Caco-2 (cell line): Measurements from ENCODE around the gene TRIO. TPM values are rescaled to one million over a fixed set of nuclear protein-coding genes. Genes with fewer than 3 reads are reported as not detected.

Source experiments
- BruUV-seq: library from RNA; stranded (reverse); fragments of 400-500 nt; replicated peaks from 2 replicates; lab custom pipeline; 2021; lab: Mats Ljungman, UMichigan
- CTCF ChIA-PET: fragments of 300-600 bp; sonication (Branson Sonifier 250); formaldehyde crosslinking; loops from one replicate; lab custom pipeline; 2022; ENCODE audit warnings: antibody characterized with exemption; lab: Charles Lee
- POLR2A ChIA-PET: fragments of 300-600 bp; sonication (Branson Sonifier 250); formaldehyde crosslinking; loops from one replicate; lab custom pipeline; 2022; ENCODE audit warnings: antibody characterized with exemption; lab: Charles Lee
- DNase-seq, 2 experiments: peaks; one replicate each; pipeline versions ENCODE4 v3.0.0 to v3.0.0-alpha.2; 2020 to 2022
- H3K27me3 ChIP-seq: replicated peaks from 2 replicates; pipeline ENCODE4 v1.6.0; 2011; ENCODE audit warnings: low read length; ENCODE audit not compliant: control insufficient read depth, insufficient read depth
- H3K36me3 ChIP-seq: 2 replicates; pipeline ENCODE4 v1.5.1; 2011; ENCODE audit warnings: low read length; ENCODE audit not compliant: control insufficient read depth, insufficient read depth
- H3K4me1 ChIP-seq: fragments of 250-450 bp; sonication (Bioruptor Pico); 2 replicates; pipeline ENCODE4 v1.5.1; 2020; ENCODE audit warnings: mild to moderate bottlenecking
- H3K4me3 ChIP-seq: 2 replicates; pipeline ENCODE4 v1.5.1; 2011; ENCODE audit warnings: low read depth, mild to moderate bottlenecking, control low read depth, low read length
- H3K9me3 ChIP-seq: fragments of 250-450 bp; sonication (Bioruptor Pico); 2 replicates; pipeline ENCODE4 v1.5.1; 2020; ENCODE audit warnings: mild to moderate bottlenecking, moderate library complexity
- H3K27ac Mint-ChIP-seq: one replicate; pipeline ENCODE4 v1.8.0; 2022; ENCODE audit warnings: mixed read lengths; ENCODE audit not compliant: unreplicated experiment
- H3K27me3 Mint-ChIP-seq: one replicate; pipeline ENCODE4 v1.8.0; 2022; ENCODE audit warnings: mixed read lengths; ENCODE audit not compliant: insufficient read depth, unreplicated experiment
- H3K36me3 Mint-ChIP-seq: one replicate; pipeline ENCODE4 v1.8.0; 2022; ENCODE audit warnings: mild to moderate bottlenecking, mixed read lengths; ENCODE audit not compliant: insufficient read depth, unreplicated experiment
- H3K4me1 Mint-ChIP-seq: one replicate; pipeline ENCODE4 v1.8.0; 2022; ENCODE audit warnings: low read depth, mixed read lengths; ENCODE audit not compliant: unreplicated experiment
- H3K4me3 Mint-ChIP-seq: one replicate; pipeline ENCODE4 v1.8.0; 2022; ENCODE audit warnings: mild to moderate bottlenecking, moderate library complexity, mixed read lengths; ENCODE audit not compliant: unreplicated experiment
- H3K9me3 Mint-ChIP-seq: one replicate; pipeline ENCODE4 v1.8.0; 2022; ENCODE audit warnings: mixed read lengths; ENCODE audit not compliant: unreplicated experiment
- CTCF ChIP-seq, 2 experiments: fragments of 200-600 bp in 1 of 2; IDR thresholded peaks; 1 replicate in 1 of 2; 2 replicates in 1 of 2; pipeline versions ENCODE4 v1.5.1 to v1.8.0; 2011 to 2022; ENCODE audit warnings: antibody characterized with exemption in 1 of 2, control low read depth in 1 of 2, inconsistent platforms in 1 of 2, low read depth in 1 of 2, low read length in 1 of 2, mild to moderate bottlenecking in 1 of 2, moderate library complexity in 1 of 2; ENCODE audit not compliant: insufficient read depth in 1 of 2, severe bottlenecking in 1 of 2, unreplicated experiment in 1 of 2
- intact Hi-C: fragments of 100-400 bp; cut with micrococcal nuclease; formaldehyde crosslinking; loops from one replicate; pipeline ENCODE4 v1.10.0; 2022; ENCODE audit not compliant: unreplicated experiment
- total RNA-seq: library from RNA; stranded (reverse); gene quantifications from 2 replicates; pipeline ENCODE4 v1.2.3, GENCODE V29; 2022

The TRIO gene
- total RNA-seq, 1 experiment from 2014 or later: 92.0 TPM

GRCh38 chr5:14167211-14167845 is 24.2 kb downstream of the TRIO start:
- Mint-ChIP-seq H3K27me3 (no peaks in the 10 kb centered on the region), H3K27ac (no peak overlapping the region), H3K36me3 (no peaks in the 10 kb centered on the region), H3K4me3 (no peak overlapping the region), H3K9me3 (peaks cover 9% of the 10 kb centered on the region), H3K4me1 (peaks cover 40% of the 10 kb centered on the region)
- no TSS peak for BruUV-seq
- DNase-seq: no peak
- ChIA-PET CTCF (interaction anchor here (1.1 kb wide), 1 partner anchor 11 kb away, joined by 3 read pairs; no protein-coding TSS in a partner anchor), POLR2A (no interaction called here)
- Histone ChIP-seq H3K4me1 (peaks cover 40% of the 10 kb centered on the region), H3K9me3 (peaks cover 4% of the 10 kb centered on the region; the same call in 1 of the 2 replicates), H3K27me3 (no peaks in the 10 kb centered on the region), H3K36me3 (no peaks in the 10 kb centered on the region), H3K4me3 (no peak overlapping the region)
- intact Hi-C loops: no loop called here
- no peak for TF ChIP-seq CTCF (IDR thresholded peaks at IDR 0.05; ENCODE audit: insufficient read depth in 1 of 2, low read depth in 1 of 2, low read length in 1 of 2, severe bottlenecking in 1 of 2, unreplicated experiment in 1 of 2)

DNA sequence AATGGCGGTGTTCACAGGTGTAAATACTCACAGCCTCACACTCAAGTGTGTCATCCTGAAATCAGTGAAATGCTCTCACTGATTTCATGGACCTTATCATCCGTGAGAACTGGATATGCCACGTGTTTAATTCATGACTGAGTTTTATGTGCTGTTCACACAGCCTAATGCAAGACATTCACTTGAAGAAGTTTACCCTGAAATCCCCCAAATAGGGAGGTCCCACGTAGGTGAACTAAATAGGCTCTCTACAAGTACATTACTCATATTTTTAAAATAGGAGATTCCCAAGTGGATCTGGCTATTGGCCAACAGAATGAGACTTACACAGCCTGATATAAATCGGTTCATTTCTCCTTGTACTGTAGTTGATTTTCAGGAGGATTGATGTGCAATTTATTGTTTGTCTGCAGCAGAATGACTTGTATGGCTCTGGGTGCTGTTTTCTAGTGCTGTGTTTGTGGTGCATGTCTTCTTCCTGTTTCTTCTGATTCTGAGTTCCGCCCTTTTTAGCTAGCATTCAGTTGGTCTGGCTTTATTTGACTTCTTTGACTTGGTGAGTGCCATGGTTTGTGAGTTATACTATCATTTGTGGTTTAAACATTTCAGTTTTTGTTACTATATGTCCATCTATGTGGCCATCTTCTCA is 25.1 kb downstream of the TRIO start:
- TF ChIP-seq CTCF (IDR thresholded peaks at IDR 0.05; ENCODE audit: insufficient read depth in 1 of 2, low read depth in 1 of 2, low read length in 1 of 2, severe bottlenecking in 1 of 2, unreplicated experiment in 1 of 2): no peak
- Histone ChIP-seq H3K4me3 (no peak overlapping the region), H3K9me3 (peaks cover 4% of the 10 kb centered on the region; the same call in 1 of the 2 replicates), H3K27me3 (no peaks in the 10 kb centered on the region), H3K4me1 (peaks cover 42% of the 10 kb centered on the region), H3K36me3 (no peaks in the 10 kb centered on the region)
- Mint-ChIP-seq H3K9me3 (peaks cover 9% of the 10 kb centered on the region), H3K36me3 (no peaks in the 10 kb centered on the region), H3K27me3 (no peaks in the 10 kb centered on the region), H3K27ac (no peak overlapping the region), H3K4me1 (peaks cover 40% of the 10 kb centered on the region), H3K4me3 (no peak overlapping the region)
- intact Hi-C loops: no loop called here
- DNase-seq: no peak
- BruUV-seq: no TSS peak
- ChIA-PET POLR2A (no interaction called here), CTCF (interaction anchor here (1.1 kb wide), 1 partner anchor 12 kb away, joined by 3 read pairs; no protein-coding TSS in a partner anchor)

DNA sequence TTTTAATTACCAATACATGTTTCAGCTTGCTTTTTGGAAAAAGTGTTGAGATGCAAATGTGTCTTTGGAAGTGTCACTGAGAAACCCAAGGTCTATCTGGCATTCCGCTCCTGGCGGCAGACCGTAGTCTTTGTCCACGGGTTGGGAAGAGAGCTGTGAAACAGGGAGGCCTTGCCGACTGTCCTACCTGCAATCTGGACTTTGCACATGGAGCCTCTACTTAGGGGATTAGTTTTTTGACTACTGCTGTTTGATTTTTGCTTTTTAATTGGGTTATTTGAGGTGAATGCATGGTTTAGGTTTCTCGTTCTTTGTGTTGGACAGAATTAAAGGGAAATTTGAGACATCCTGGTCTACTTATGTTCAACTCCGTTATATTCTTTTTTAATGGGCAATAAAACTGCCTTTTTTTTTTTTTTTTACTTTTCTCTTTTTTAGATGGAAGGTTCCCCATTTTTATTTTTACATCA is 25.7 kb downstream of the TRIO start:
- Mint-ChIP-seq H3K4me1 (peaks cover 44% of the 10 kb centered on the region), H3K4me3 (no peak overlapping the region), H3K27ac (no peak overlapping the region), H3K27me3 (no peaks in the 10 kb centered on the region), H3K36me3 (no peaks in the 10 kb centered on the region), H3K9me3 (peaks cover 4% of the 10 kb centered on the region)
- ChIA-PET POLR2A (no interaction called here), CTCF (no interaction called here)
- Histone ChIP-seq H3K9me3 (peaks cover 4% of the 10 kb centered on the region; the same call in 1 of the 2 replicates), H3K36me3 (no peaks in the 10 kb centered on the region), H3K27me3 (no peaks in the 10 kb centered on the region), H3K4me3 (no peak overlapping the region), H3K4me1 (peaks cover 48% of the 10 kb centered on the region)
- TF ChIP-seq CTCF (IDR thresholded peaks at IDR 0.05; ENCODE audit: insufficient read depth in 1 of 2, low read depth in 1 of 2, low read length in 1 of 2, severe bottlenecking in 1 of 2, unreplicated experiment in 1 of 2): no peak
- intact Hi-C loops: no loop called here
- DNase-seq: no peak
- BruUV-seq: no TSS peak
